ENCODE data around the gene GALNT2. TPM values are rescaled to one million over a fixed set of nuclear protein-coding genes. Genes with fewer than 3 reads are reported as not detected.

Gene GALNT2
- polyA plus RNA-seq, 1 donor, result 62.2 TPM

DNA sequence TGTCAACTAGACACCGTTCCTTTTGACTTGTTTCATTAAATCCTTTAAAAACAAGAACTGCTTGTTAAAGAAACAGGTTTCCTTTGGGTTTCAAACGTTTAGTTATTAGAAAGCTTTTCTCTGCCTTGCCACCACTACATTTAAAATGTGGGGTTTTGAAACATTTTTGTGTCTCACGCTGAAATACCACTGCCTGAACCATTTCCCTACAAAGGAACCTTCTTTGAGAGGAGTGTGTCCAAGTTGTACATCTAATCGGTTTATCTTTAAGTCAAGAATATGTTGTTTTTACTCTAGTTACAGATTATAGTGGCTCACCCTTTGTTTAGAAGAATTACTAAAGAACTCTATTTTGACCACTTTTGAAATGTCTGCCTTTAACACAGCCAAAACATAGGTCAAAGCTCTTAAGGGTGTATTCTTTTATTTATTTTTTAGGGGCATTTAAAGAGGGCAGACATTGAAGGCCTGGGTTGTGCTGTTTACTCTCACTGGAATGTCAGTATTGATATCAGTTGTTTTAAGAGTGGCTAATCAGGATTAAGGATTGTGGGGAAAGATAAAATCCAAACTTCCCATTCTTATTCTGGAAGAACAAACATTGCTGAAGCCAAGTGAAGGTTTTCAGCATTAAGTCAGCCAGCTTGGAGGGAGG, 143.4 kb downstream of the GALNT2 start:
- DNase-seq (ENCODE audit: low read depth), result no peak

DNA sequence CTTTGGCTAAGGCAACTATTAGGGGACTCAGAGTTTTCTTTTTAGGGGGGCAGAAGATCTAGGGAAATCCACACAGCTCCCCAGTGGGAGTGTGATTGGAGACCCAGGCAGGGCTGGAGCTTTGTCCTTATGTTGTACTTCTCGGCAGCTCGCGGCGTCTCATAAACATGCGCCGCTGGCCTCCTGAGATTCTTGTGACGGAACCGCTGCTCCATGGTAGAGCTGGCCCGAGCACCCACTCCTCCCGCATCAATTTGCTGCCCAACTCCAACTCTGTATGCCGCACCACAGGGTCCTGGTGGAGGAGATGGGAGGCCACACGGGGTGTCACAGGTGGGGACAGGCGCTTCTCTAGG, 143.9 kb downstream of the GALNT2 start:
- DNase-seq (ENCODE audit: low read depth), result no peak

DNA sequence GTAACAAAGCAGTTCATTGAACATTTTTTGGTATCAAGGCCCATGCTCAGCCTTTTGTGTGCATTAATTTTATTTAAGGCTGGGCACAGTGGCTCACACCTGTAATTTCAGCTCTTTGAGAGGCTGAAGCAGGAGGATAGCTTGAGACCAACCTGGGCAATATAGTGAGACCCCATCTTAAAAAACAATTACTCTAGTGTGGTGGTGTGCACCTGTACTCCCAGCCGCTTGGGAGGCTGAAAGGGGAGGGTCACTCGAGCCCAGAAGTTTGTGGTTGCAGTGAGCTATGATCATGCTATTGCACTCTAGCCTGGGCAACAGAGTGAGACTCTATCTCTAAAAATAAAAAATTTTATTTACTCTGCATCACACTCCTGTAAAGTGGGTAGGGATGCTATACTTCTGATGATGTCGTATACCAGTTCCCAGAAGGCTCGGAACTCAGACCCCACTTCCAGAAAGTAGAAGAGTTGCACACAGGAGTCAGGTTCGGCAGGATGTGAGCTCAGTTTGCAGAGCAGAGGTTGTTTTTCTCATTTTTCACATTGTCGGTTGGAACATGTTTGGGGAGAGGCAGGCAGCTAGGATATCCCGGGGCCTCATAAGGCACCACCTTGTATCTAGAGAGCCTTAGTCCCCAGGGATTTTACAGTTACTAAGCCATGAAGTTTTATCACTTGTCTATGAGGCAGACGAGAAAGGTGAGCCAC, 144.6 kb downstream of the GALNT2 start:
- no peak for DNase-seq (ENCODE audit: low read depth)

DNA sequence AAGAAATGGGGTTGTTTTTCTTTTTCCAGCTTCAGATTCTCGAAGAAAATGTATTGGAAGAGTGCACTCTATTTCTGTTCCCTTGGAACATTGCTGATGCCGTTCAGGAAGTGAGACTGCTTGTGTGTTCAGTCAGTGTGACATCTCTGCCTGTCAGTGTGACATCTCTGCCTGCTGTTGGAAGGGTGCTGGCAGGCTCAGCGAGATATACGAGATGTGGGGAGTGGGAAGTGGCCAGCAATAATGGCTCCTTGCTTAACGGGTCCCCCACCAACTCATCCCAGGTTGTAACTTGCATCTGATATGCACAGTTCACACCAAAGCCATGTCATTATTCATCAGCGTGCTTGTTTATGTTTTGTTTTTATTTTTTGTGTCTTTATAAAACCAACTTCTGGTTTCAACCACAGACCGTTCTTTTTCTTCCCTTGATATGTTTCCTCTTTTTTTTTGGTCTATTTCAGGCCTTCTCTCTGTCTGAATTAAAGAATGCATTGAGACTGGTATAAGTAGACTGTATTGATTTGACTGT, 145.4 kb downstream of the GALNT2 start:
- DNase-seq (ENCODE audit: low read depth), result no peak

DNA sequence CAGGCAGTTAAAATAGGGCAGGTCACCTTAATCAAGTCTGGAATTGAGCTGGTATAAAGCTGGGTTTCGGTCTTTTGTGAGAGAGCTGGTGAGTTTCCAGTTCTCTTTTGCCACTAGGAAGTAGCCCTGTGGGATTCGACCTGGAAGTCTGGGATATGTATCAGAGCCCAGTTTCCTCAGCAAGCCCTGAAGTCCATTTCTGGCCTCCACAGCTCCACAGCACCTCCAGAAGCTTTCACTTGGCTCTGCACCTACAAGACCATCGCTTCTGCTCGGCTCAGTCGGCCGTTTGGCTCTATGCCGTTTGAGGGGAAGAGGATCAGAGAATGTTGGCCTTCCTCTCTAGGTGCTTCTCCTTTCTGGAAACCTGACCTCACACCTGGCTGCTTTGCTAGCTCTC, 148.0 kb downstream of the GALNT2 start:
- DNase-seq (ENCODE audit: low read depth), result peak; percentile 25

DNA sequence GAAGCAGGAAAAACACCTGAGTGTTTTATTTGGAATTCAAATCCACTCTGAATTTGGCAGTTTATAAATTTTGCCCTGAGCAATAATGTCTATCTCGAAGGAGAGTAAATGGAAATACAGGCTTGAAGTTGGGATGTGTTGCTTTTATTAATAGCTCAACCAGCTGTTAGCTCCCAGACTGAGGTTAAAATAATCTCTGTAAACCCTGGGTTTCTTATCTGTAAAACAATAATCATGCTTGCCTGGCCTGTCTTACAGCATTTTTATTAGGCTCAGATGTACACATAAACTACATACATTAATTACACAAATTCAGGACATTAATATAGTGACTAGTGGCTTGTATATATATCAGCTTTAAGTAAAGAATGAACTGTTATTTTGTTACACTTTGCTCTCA, 148.5 kb downstream of the GALNT2 start:
- DNase-seq (ENCODE audit: low read depth), result no peak

DNA sequence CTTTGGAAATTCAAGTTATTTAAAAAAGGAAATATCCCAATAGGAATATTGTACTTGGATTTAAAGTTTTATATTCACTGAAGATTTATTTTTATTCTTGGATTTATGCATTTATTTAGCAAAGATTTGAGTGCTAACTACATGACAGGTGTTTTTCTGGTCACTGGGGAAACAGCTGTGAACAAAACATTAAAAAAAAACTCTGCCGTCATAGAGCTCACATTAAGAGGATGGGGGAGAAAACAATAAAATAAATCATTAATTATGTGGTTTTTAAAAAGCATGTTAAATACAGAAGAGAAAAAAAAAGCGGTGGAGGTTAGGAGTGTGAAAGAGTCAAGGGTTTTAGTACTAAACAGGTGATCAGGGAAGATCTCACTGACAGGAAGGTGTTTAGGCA, 149.9 kb downstream of the GALNT2 start:
- DNase-seq (ENCODE audit: low read depth), result no peak

DNA sequence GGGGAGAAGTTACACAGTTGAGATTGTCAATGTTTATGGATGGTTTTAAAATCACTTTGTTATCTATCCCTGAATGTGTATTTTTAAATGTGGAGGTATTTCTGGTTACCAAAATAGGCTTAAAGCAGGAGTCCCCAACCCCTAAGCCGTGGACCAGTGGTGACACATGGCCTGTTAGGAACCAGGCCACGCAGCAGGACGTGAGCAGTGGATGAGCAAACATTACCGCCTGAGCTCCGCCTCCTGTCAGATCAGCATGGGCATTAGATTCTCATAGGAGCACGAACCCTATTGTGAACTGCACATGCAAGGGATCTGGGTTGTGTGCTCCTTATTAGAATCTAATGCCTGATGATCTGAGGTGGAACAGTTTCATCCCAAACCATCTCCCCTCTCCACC, 151.6 kb downstream of the GALNT2 start:
- DNase-seq (ENCODE audit: low read depth), result no peak

DNA sequence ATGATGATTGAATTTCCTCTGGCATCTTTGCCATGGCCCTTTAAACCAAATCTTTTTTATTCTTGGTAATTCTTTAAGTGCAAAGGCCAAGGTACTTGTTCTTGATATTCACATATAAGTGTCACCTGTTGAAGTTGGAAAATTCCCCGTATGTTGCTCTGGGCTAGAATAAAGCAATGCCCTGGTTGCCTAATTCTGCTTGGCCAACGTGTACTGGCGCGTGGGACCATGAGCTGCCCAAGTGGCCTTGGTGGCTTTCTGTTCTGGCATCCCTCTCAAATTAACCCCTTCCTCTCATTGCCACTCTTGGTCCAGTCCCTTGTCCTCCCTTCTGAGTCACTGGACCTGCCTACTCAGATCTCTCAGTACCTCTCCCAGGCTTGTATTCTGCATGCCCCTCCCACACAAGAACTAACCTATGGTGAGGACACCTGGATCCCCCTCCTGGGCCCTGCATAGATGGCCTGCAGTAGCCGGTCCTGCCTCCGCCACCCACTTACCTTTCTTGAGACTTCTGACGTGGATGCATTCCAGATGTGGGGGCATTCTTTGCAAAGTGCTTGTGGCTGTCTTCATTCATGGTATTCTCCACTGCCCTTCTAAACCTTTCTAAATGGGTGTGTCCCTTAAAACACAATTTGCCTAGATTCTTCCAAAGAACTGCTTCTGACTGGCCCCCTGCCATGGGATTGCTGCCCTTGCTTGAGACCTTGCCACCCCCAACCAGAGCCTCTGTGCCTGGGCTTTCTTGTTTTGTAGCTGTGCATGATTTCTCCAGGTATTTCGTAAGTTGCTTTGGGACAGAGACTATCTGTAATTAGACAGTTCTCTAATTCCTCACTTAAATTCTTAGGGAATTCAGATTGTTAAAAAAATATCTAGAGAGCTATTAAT, 152.4 kb downstream of the GALNT2 start:
- no peak for DNase-seq (ENCODE audit: low read depth)

DNA sequence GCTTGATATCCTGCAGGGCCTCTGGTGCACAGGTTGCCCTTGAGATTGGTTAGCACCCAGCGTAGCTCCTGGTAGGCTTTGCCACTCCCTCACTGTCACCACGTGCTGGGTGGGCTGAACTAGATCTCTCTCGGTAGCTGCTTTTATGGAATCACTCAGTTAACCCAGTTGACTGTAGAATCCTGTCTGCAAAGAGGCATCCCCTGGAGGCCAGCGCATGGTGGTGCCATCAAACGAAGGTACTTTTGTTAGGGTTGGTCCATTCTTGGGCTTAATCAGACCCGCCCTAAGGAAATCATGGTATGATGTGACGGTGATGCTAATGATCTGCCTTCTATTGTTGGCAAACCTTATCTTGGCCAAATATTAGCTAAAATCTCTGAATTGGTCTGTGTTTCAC, 153.4 kb downstream of the GALNT2 start:
- DNase-seq (ENCODE audit: low read depth), result no peak

DNA sequence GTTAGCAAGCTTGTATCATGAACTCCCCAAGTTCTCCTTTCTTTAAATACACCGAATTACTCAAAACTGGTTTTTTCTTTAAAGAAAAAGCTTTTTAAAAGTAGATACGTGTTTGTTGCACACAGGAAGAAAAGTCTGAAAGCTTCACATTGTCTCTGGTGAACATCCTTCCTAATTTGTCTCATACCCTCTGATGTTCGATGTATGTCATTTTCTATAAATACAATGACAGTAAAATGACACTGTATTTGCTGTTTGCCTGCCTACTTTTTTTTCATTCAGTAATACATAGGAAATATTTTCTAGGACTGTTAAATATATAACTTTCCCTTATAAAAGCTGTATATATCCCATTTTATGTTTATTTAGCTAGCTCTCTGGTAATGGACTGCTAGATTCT, 153.9 kb downstream of the GALNT2 start:
- no peak for DNase-seq (ENCODE audit: low read depth)

DNA sequence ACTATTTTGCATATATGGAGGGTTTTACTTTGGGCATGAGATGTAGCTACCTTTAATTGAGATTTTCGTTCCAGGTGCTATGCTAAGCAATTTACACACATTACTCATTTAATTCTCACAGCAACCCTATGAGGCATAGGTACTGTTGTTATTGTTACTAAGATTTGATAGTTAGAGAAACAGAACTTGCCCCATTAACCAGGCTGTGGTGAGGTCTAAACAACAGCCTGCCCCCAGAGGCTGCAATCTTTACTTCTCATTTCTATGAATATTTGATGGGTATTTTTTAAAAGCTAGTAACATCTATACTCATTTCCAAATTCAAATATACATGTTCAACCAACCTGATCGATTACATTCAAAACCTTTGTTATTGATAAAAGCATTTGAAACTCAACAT, 155.6 kb downstream of the GALNT2 start:
- DNase-seq (ENCODE audit: low read depth), result no peak

DNA sequence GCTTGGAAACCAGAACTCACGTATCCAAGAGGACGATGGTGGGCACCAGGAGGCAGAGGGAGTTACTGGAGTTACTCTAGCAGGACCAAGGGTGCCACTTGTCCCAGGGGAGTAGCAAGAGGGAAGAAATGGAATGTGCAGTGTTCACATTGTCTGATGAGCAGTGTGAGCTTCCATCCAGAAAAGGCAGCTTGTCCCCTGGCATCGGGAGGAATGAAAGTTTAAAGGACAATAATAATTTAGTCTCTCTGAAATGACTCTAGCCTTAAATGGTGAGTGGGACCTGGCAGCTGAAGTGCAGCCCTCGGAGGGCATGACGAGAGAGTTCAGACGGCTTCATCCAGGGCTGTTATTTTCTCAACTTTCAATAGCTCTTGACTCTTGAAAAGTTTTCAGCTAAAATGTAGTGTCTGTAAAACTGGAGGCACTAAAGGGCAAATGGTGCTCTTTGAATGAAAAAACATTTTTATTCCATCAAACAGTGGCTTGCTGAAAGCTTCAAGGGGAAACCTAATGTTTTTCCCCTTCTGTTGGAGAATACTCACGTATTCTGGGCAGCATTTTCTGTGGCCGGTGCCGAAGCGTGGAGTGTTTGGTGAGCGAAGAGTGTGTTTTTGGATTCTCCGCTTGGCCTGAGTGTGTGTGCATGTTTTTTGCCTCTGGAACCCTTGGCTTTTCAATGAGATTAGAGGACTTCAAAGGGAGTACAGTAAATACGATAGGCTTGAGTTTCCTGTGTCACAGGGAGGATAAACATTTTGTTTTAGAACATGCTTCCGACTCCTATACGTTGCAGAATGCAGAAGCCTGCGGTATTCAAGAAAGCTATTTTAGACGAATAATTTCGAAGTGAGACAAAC, 157.3 kb downstream of the GALNT2 start:
- no peak for DNase-seq (ENCODE audit: low read depth)

DNA sequence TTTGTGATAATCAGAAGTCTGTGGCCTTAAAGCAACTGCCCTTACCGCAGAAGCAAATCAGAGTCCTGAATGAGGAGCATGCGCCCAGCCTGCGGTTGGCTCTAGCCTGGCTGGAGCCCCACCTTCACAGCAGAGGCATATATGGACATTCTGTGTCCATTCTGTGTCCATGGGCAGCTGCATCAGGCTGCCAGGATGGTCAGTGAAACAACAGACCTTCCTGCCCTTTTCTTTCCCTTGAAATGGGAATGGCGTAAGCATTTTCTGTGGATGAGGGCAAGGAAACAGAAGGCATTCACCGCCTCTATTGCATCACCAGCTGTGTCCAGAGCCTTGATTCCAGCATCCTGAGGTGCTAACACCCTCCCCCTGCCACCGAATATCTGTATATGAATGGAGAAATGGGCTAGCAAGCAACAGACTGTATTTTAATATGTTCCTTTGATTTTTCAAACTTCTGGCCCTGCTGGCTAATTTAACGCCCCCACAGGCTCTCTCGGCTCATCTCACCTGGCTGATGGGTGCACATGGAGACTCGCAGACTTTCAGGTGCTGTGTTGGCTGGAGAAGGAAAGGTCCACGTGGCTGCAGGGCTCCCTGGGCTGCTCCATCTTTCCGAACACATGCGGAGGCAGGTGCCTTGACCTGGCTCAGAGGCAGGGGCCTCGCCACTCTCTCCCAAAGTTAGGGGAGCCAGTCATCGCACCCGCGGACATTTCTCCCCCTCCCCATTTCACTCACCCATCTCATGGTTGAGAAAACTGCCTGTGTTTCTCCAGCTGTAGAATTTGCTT, 159.2 kb downstream of the GALNT2 start:
- DNase-seq (ENCODE audit: low read depth), result no peak

DNA sequence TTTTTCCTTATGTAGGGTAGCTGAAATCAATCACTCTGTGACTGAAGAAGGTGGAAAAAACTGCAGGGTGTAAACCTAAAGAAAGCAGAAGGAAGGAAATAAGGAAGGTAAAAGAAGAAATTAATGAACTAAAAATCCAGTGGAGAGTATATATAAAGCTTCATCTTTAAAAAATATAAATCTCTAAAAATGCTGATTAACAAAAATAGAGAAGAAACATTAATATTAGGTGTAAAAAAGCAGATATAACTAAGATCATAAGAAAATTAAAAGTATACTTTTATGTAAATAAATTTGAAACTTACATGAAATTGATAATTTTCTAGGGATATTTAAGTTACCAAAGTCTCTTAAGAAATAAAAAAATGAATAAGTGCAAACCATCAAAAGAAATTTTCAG, 159.8 kb downstream of the GALNT2 start:
- DNase-seq (ENCODE audit: low read depth), result no peak

DNA sequence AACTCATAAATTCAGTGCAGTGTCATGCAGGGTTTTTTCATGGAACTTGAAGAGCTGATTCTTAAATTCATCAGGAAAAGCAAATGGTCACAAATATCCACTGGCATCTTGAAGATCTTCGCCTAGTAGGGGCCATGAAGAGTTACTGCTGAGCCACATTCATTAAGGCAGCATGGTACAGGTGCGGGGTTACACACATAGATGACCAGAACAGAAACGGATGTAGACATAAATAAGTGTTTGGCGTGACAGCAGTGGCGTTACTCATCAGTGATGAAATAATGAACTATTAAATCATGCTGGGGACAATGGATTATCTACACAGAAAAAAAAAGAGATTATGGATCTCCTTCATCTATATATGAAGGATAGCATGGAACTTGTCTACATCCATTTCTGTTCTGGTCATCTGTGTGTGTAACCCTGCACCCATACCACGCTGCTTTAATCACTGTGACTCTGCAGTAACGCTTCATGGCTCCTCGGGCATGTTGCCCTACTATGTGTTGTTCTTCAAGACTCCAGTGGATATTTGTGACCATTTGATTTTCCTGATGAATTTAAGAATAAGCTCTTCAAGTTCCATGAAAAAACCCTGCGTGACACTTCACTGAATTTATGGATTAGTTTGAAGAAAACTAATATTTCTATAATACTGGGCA, 161.3 kb downstream of the GALNT2 start:
- DNase-seq (ENCODE audit: low read depth), result no peak

DNA sequence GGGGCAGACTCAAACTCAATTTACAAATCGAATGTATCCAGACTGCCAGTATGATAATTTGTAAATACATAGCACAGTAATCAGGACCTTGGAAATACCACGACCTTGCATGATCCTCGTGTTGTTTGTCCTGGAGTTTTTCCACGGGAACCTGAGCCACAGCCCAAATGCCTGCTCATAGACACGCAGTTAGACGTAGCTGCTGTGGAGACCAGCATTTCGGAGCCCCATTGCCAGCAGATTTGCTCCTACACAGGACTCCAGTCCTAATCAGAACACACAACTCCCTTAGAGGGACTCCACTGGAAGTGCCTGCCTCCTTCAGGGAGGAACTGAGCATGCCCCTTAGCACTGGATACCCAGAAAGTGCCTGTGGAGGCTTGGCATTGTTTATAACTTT, 163.2 kb downstream of the GALNT2 start:
- no peak for DNase-seq (ENCODE audit: low read depth)

DNA sequence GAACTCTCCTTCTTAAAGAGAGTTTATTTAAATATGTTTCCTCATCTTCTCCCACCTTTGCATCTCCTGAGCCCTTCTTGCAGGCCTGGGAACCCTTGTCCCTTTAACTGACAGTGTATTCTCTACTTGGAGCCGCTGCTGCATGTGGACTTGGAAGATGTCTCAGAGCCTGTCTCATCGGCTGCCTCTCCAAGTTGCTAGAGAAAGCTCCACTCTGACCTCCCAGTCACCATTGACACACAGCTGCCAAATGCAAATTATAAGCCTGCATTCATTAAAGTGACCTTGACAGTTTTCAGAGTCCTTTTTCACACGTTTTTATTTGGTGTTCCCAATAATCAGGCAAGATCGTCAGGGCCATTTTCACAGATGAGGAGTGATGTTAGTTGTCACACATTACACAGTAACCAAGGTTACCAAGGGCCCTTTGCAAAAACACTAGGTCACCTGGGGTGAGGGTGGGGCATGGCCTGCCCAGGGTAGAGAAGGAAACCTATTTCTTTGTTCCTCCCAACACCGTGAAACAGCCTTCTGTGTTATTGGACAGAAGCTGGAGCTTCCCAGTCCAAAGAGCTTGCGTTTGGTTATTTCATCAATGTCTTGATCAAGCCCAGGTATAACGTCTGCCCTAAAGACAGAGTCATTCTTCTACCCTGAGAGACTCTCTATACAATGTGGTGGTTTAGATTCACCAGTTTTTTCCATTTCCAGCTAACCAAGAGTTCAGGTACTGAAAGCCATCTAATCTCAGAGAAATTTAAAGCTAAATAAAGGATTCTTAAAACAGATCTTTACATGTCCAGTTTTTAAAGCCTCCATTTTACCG, 164.1 kb downstream of the GALNT2 start:
- DNase-seq (ENCODE audit: low read depth), result no peak

DNA sequence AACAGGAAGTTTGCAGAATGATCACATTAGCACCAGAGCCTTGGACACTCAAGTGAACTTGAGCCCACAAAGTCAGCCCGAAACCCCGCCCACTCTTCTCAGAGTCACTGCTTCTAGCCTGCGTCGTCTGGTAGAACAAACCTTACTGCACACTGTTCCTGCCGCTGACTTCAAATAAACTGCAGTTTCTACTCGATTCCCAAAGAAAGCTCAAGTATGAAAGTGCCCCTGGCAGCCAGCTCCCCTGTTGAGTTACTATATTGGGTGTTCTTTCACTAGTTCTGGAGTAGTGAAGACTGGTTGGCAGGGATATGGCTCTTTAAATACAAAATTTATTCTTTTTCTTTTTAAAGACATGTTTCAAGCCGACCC, 164.7 kb downstream of the GALNT2 start:
- peak; percentile 31 for DNase-seq (ENCODE audit: low read depth)
